ENCODE measurements around the gene RPLP2.

Gene RPLP2

GRCh38 chr11:794766-795633 is 14.8 kb upstream of the RPLP2 start:
- CTCF ChIA-PET: interaction anchor here (1.0 to 2.4 kb wide), 5 partner anchors 11 to 276 kb away, joined by 3 to 12 read pairs (median 3); partner anchors contain the start of gene RPLP2

GRCh38 chr11:795634-796564 is 13.9 kb upstream of the RPLP2 start:
- ChIA-PET CTCF (interaction anchor here (1.0 to 2.4 kb wide), 9 partner anchors 12 to 277 kb away, joined by 3 to 12 read pairs (median 3); partner anchors contain the start of gene RPLP2), POLR2A (interaction anchor here (0.8 to 1.2 kb wide), 3 partner anchors 13 to 100 kb away, joined by 3 to 4 read pairs (median 3); partner anchors contain the start of genes PNPLA2 and TMEM80)
- no peak for TF ChIP-seq CTCF (IDR thresholded peaks at IDR 0.05; ENCODE audit: control extremely low read depth, extremely low read depth, low read depth, missing control alignments)
- DNase-seq (ENCODE audit: extremely low spot score): peak; percentile 93

More at GRCh38 chr11:794766-795633, 14.8 kb upstream of the RPLP2 start:
- DNase-seq (ENCODE audit: extremely low spot score): no peak
- no peak for TF ChIP-seq CTCF (IDR thresholded peaks at IDR 0.05; ENCODE audit: control extremely low read depth, extremely low read depth, low read depth, missing control alignments)
- POLR2A ChIA-PET: interaction anchor here (0.5 to 0.8 kb wide), 2 partner anchors 24 to 99 kb away, joined by 3 to 4 read pairs; partner anchors contain the start of gene TMEM80

- TF ChIP-seq CTCF (IDR thresholded peaks at IDR 0.05; ENCODE audit: control extremely low read depth, extremely low read depth, low read depth, missing control alignments): no peak
- DNase-seq (ENCODE audit: extremely low spot score): no peak
- CTCF ChIA-PET: interaction anchor here (1.0 to 2.4 kb wide), 8 partner anchors 12 to 242 kb away, joined by 3 to 12 read pairs (median 3); partner anchors contain the start of genes DEAF1, RPLP2 and TMEM80
- POLR2A ChIA-PET: interaction anchor here (0.6 to 1.2 kb wide), 5 partner anchors 12 to 584 kb away, joined by 3 to 5 read pairs (median 3); partner anchors contain the start of gene PNPLA2
Observed at GRCh38 chr11:796565-797295, 13.0 kb upstream of the RPLP2 start.

GRCh38 chr11:797296-798092 is 12.3 kb upstream of the RPLP2 start:
- POLR2A ChIA-PET: interaction anchor here (0.6 to 1.2 kb wide), 4 partner anchors 13 to 585 kb away, joined by 3 to 5 read pairs (median 4); partner anchors contain the start of gene PNPLA2

More at GRCh38 chr11:797296-798092, 12.3 kb upstream of the RPLP2 start:
- CTCF ChIA-PET: interaction anchor here (1.0 to 2.4 kb wide), 6 partner anchors 11 to 102 kb away, joined by 3 to 12 read pairs (median 4); partner anchors contain the start of genes DEAF1, RPLP2 and TMEM80
- no peak for TF ChIP-seq CTCF (IDR thresholded peaks at IDR 0.05; ENCODE audit: control extremely low read depth, extremely low read depth, low read depth, missing control alignments)
- peak; percentile 85 for DNase-seq (ENCODE audit: extremely low spot score)

Data from GM10248 (cell line).